ENCODE data around the gene TINAG.

The TINAG gene

DNA sequence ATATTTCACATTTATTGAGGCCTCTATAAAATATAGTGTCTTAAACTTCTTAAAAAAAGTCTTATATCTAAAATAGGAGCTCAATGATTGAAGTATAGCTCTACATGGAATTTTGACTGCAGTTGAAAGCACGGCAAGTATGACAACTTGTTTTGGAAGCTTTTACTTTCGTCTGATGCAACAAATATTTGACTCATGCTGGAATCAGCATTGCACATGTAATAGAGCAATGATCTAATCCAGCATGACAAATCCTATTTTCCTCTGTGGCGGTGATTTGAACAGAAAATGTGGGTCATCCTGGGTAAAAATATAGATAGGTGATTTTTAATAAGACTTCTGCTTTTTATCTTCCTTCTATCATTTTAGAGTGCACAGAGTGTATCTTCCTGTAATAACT lies 111.6 kb downstream of the TINAG start:
- Histone ChIP-seq H3K27ac (replicated peaks) (no peak overlapping the region), H3K27me3 (ENCODE audit: insufficient read depth, poor library complexity, severe bottlenecking) (no peaks in the 10 kb centered on the region), H3K4me3 (replicated peaks; ENCODE audit: insufficient read depth, low read length) (no peak overlapping the region)
- TF ChIP-seq, protein P1, sequence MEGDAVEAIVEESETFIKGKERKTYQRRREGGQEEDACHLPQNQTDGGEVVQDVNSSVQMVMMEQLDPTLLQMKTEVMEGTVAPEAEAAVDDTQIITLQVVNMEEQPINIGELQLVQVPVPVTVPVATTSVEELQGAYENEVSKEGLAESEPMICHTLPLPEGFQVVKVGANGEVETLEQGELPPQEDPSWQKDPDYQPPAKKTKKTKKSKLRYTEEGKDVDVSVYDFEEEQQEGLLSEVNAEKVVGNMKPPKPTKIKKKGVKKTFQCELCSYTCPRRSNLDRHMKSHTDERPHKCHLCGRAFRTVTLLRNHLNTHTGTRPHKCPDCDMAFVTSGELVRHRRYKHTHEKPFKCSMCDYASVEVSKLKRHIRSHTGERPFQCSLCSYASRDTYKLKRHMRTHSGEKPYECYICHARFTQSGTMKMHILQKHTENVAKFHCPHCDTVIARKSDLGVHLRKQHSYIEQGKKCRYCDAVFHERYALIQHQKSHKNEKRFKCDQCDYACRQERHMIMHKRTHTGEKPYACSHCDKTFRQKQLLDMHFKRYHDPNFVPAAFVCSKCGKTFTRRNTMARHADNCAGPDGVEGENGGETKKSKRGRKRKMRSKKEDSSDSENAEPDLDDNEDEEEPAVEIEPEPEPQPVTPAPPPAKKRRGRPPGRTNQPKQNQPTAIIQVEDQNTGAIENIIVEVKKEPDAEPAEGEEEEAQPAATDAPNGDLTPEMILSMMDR (IDR thresholded peaks at IDR 0.05; ENCODE audit: insufficient read depth, low read length) = no peak
- TF ChIP-seq GABPA (IDR thresholded peaks at IDR 0.05; ENCODE audit: low read depth) (no peak), SPI1 (IDR thresholded peaks at IDR 0.05; ENCODE audit: borderline replicate concordance, low read depth) (no peak), POLR2AphosphoS5 (IDR thresholded peaks at IDR 0.05; ENCODE audit: low read depth) (no peak)
- TF ChIP-seq, protein P2, sequence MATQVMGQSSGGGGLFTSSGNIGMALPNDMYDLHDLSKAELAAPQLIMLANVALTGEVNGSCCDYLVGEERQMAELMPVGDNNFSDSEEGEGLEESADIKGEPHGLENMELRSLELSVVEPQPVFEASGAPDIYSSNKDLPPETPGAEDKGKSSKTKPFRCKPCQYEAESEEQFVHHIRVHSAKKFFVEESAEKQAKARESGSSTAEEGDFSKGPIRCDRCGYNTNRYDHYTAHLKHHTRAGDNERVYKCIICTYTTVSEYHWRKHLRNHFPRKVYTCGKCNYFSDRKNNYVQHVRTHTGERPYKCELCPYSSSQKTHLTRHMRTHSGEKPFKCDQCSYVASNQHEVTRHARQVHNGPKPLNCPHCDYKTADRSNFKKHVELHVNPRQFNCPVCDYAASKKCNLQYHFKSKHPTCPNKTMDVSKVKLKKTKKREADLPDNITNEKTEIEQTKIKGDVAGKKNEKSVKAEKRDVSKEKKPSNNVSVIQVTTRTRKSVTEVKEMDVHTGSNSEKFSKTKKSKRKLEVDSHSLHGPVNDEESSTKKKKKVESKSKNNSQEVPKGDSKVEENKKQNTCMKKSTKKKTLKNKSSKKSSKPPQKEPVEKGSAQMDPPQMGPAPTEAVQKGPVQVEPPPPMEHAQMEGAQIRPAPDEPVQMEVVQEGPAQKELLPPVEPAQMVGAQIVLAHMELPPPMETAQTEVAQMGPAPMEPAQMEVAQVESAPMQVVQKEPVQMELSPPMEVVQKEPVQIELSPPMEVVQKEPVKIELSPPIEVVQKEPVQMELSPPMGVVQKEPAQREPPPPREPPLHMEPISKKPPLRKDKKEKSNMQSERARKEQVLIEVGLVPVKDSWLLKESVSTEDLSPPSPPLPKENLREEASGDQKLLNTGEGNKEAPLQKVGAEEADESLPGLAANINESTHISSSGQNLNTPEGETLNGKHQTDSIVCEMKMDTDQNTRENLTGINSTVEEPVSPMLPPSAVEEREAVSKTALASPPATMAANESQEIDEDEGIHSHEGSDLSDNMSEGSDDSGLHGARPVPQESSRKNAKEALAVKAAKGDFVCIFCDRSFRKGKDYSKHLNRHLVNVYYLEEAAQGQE (IDR thresholded peaks at IDR 0.05; ENCODE audit: insufficient replicate concordance, low read depth) = no peak
- DNase-seq (ENCODE audit: low read depth in 1 of 2, low spot score in 1 of 2) = no peak

DNA sequence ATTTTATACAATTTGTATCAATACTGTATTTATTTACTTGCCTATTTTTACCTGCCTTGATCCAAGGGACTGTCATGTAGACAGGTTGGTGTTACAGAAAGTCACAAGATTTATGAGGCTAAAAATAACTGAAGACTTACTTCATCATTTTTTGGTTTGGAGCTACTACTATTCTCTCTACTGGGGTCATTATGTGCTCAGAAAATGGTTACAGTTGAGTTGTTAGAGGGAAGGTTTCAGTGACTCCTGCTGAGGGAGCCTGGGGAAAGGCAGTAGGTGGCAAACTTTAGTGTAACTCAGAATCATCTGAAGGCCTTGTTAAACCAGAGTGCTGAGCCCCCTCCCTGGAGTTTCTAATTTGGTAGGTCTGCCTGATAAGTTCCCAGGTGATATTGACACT lies 118.8 kb downstream of the TINAG start:
- Histone ChIP-seq H3K27me3 (ENCODE audit: insufficient read depth, poor library complexity, severe bottlenecking) (no peaks in the 10 kb centered on the region), H3K27ac (replicated peaks) (no peak overlapping the region), H3K4me3 (replicated peaks; ENCODE audit: insufficient read depth, low read length) (no peak overlapping the region)
- no peak for DNase-seq (ENCODE audit: low read depth in 1 of 2, low spot score in 1 of 2)
- TF ChIP-seq, protein P2 (IDR thresholded peaks at IDR 0.05; ENCODE audit: insufficient replicate concordance, low read depth) = no peak
- TF ChIP-seq, protein P1 (IDR thresholded peaks at IDR 0.05; ENCODE audit: insufficient read depth, low read length) = no peak
- no peak for TF ChIP-seq SPI1 (IDR thresholded peaks at IDR 0.05; ENCODE audit: borderline replicate concordance, low read depth)
- TF ChIP-seq POLR2AphosphoS5 (IDR thresholded peaks at IDR 0.05; ENCODE audit: low read depth) = no peak
- no peak for TF ChIP-seq GABPA (IDR thresholded peaks at IDR 0.05; ENCODE audit: low read depth)

DNA sequence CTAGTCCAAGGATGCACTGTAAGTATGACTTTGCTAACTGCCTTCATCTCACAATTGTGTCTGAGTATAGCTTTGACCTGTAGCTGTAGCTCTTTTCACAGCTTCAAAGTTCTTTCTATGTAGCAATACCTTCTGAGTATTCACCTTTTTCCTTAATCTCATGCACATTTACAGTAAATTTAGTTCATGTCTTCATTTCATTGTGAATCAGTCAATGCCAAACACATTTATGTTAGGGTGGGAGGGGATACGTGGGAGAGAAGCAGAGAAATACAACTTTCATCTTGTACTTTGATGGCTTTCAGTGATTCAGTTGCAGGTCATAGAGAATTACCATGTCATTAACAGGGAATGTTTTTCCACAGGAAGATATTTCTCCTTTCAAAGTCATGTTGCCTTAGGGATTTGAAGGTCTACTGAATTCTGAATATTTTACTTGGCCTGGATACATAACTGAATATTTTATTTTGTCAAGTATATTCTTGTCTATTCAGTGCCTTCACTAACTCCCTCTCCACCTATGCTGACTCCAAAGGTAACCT lies 119.2 kb downstream of the TINAG start:
- no peak for DNase-seq (ENCODE audit: low read depth in 1 of 2, low spot score in 1 of 2)
- TF ChIP-seq POLR2AphosphoS5 (IDR thresholded peaks at IDR 0.05; ENCODE audit: low read depth) = no peak
- TF ChIP-seq SPI1 (IDR thresholded peaks at IDR 0.05; ENCODE audit: borderline replicate concordance, low read depth) = no peak
- TF ChIP-seq GABPA (IDR thresholded peaks at IDR 0.05; ENCODE audit: low read depth) = no peak
- TF ChIP-seq, protein P2 (IDR thresholded peaks at IDR 0.05; ENCODE audit: insufficient replicate concordance, low read depth) = no peak
- TF ChIP-seq, protein P1 (IDR thresholded peaks at IDR 0.05; ENCODE audit: insufficient read depth, low read length) = no peak
- no peaks in the 10 kb centered on the region for H3K27me3 ChIP-seq (ENCODE audit: insufficient read depth, poor library complexity, severe bottlenecking)
- no peak overlapping the region for H3K4me3 ChIP-seq (replicated peaks; ENCODE audit: insufficient read depth, low read length)
- H3K27ac ChIP-seq (replicated peaks) = no peak overlapping the region
